Myocyte (in vitro differentiated cells): ENCODE results near the gene PWP2. TPM values are rescaled to one million over a fixed set of nuclear protein-coding genes. Genes with fewer than 3 reads are reported as not detected.
"Not testable (repeated sequence)": the region's sequence is repeated elsewhere in the genome, so short reads cannot be mapped to it uniquely, and the experiment has no call there.

Experiments
- DNase-seq: peaks from one replicate; pipeline ENCODE4 v3.0.0-alpha.2; 2012; ENCODE audit warnings: low read depth
- total RNA-seq: library from RNA; depleted of rRNA; stranded (reverse); fragments of >200 nt; gene quantifications from 2 replicates; pipeline ENCODE4 v1.2.3, GENCODE V29; 2014

The PWP2 gene
- total RNA-seq, 1 donor from 2014 or later, result 22.6 TPM

GRCh38 chr21:44159349-44160297, 52.4 kb downstream of the PWP2 start:
- not testable (repeated sequence) for DNase-seq

DNA sequence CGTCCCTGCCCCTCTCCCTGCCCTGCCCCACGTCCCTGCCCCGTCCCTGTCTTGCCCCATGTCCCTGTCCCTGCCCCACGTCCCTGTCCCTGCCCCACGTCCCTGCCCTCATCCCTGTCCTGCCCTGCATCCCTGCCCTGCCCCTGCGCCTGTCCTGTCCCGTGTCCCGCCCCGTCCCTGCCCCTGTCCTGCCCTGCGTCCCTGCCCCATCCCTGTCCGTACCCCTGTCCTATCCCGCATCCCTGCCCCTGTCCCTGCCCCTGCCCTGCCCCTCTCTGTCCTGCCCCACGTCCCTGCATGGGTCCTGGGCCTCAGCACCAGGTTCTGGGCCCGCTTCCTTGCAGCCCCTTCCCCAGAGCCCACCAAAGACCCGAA, 53.1 kb downstream of the PWP2 start:
- not testable (repeated sequence) for DNase-seq

- DNase-seq, result not testable (repeated sequence)
Measured at GRCh38 chr21:44160821-44161220, 53.6 kb downstream of the PWP2 start.

DNA sequence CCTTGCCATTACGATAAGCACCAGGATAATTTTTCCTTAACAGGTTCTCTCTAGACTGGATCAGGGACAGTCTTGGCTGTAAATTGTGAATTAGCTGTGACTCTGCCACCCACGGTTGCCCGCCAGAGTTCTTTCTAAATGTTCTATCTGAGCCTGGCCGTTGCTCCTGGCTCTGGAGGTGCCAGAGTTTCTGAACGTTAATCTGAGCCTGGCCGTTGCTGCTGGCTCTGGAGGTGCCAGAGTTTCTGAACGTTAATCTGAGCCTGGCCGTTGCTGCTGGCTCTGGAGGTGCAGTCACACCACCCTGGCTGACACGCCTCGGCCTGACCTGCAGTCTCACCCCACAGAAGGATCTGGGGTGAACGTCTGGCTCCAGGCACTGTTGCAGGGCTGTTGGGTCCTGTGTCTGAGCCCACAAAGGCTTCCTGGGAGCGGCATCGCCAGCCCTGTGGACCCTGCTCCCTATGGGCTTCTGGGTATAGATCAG, 56.0 kb downstream of the PWP2 start:
- DNase-seq, result not testable (repeated sequence)

DNA sequence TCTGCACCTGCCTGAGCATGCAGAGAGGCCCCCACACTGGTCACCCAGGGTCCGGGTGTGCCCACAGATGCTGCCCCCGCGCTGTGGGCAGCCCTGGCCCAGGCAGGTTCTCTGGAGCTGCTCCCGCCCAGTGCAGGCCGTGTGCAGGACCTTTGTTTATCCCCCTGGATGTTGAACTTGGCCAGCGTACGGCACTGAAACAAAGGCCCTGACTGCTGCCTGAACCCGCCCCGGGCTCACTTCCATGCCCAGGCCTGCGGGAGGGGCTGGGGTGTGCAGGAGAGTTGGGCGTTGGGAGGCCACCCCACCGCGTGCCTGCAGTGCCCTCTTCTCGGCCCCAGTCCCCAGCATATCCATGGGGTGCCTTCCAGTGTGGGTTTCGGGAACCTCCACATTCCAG, 58.7 kb downstream of the PWP2 start:
- DNase-seq, result not testable (repeated sequence)

- DNase-seq, result not testable (repeated sequence)
Measured at GRCh38 chr21:44167527-44167926, 60.3 kb downstream of the PWP2 start.

DNA sequence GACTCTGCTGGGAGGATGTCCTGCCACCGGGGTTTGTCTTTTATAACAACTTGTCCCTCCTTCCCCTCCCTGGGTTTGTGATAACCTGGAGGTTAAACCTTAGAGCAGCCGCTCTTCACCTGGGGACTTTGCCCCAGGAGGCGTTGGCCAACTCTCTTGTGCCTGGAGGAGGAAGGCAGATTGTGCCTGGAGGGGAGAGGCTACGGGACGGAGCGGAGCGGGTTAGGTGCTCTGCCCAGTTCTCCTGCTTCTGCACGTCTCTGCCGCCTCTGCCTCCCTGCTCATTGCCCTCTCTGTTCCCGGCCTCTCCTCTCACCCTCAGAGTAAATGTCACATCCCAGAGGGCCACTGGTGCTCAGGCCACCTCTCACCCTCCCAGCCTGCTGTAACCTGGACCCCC, 63.1 kb downstream of the PWP2 start:
- DNase-seq, result not testable (repeated sequence)

DNA sequence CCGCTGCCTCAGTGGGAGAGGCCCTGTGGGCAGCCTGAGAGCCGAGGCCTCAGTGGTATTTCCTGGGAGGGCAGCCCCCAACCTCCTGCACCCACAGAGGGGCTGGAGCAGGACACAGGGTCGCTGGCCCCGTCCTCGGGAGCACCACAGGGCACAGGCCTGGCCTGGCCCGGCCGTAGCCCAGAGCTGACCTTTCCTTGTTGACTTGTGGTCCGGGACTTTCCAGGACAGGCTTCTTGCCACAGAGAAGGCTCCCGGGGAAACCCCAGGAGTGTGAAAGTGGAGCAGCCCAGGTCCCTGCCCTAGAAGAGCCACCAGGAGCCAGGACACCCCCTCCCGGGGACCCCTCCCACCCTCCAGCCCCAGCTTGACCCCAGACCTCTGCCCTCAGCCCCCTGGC, 63.7 kb downstream of the PWP2 start:
- not testable (repeated sequence) for DNase-seq

DNA sequence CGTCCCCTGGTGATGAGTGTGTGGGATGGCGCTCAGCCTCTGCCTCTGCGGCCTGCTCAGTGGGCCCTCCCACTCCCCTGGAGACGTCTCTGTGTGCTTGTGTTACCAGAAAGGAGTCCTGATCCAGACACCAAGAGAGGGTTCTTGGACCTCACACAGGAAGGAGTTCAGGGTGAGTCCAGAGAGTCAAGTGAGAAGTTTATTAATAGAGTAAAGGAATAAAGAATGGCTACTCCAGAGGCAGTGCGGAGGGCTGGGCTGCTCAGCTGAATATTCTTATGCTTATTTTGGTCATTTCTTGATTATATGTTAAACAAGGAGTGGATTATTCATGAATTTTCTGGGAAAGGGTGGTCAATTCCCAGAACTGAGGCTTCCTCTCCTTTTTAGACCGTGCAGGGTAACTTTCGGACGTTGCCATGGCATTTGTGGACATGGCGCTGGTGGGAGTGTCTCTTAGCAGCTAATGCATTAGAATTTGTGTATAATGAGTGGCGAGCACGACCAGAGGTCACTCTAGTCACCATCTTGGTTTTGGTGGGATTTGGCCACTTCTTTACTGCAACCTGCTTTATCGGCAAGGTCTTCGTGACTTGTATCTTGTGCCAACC, 64.9 kb downstream of the PWP2 start:
- not testable (repeated sequence) for DNase-seq

GRCh38 chr21:44172741-44173140, 65.5 kb downstream of the PWP2 start:
- not testable (repeated sequence) for DNase-seq

- not testable (repeated sequence) for DNase-seq
Measured at GRCh38 chr21:44175189-44175588, 68.0 kb downstream of the PWP2 start.

GRCh38 chr21:44176127-44176526, 68.9 kb downstream of the PWP2 start:
- not testable (repeated sequence) for DNase-seq

Other genes with a start within 250 kb of the PWP2 start
- 25.8 and 31.0 TPM in 2 replicates for gene AGPAT3, start 242.2 kb upstream of the PWP2 start, total RNA-seq
- 22.1 and 22.4 TPM in 2 replicates for gene TRAPPC10, start 95.1 kb upstream of the PWP2 start, total RNA-seq
- gene GATD3, start 26.3 kb downstream of the PWP2 start, total RNA-seq, result 78.4 and 90.2 TPM in 2 replicates
- 4.1 and 7.4 TPM in 2 replicates for gene ICOSLG, start 133.5 kb downstream of the PWP2 start, total RNA-seq
- not detected in 2 replicates for gene DNMT3L, start 154.5 kb downstream of the PWP2 start, total RNA-seq
- 9.7 and 21.4 TPM in 2 replicates for gene AIRE, start 178.5 kb downstream of the PWP2 start, total RNA-seq
- 186 and 244 TPM in 2 replicates for gene PFKL, start 192.7 kb downstream of the PWP2 start, total RNA-seq
- gene CFAP410, start 232.0 kb downstream of the PWP2 start, total RNA-seq, result 28.1 and 38.0 TPM in 2 replicates
- not detected in 2 replicates for gene TRPM2, start 246.2 kb downstream of the PWP2 start, total RNA-seq